Measurements from ENCODE around the gene NGRN. TPM values are rescaled to one million over a fixed set of nuclear protein-coding genes. Genes with fewer than 3 reads are reported as not detected.

The NGRN gene
- total RNA-seq, 4 donors from 2014 or later, result 47.9 to 85.1 (median 70.7) TPM

Small RNAs within 50 kb of the gene (small RNA-seq; reads per million reads assigned to genes)
- gene AC091167.3, result not detected
- not detected for gene RN7SL736P

Other genes with a start within 250 kb of the NGRN start
- gene IDH2, start 163.2 kb upstream of the NGRN start, total RNA-seq, result 10 to 100 TPM; 17.6 to 69.9 (median 26.8) TPM
- gene SEMA4B, start 64.3 kb upstream of the NGRN start, total RNA-seq, result 10 to 100 TPM in 3 of 4 donors, 1 to 10 TPM in 1; 4.4 to 13.4 (median 12.5) TPM
- gene CIB1, start 31.7 kb upstream of the NGRN start, total RNA-seq, result 10 to 100 TPM; 24.2 to 52.6 (median 38.7) TPM
- gene GDPGP1, start 31.5 kb upstream of the NGRN start, total RNA-seq, result 1 to 10 TPM; 2.6 to 5.9 (median 3.6) TPM
- under 1 TPM in 2 of 4 donors, not detected in 2; 0.22 to 0.51 TPM for gene TTLL13, start 16.1 kb upstream of the NGRN start, total RNA-seq
- gene ZNF774, start 86.6 kb downstream of the NGRN start, total RNA-seq, result 1 to 10 TPM in 1 of 4 donors, under 1 TPM in 2, not detected in 1; 0.22 to 2.5 (median 0.33) TPM
- 100 to 1,000 TPM; 279 to 493 (median 310) TPM for gene IQGAP1, start 122.6 kb downstream of the NGRN start, total RNA-seq

Data from subcutaneous adipose tissue (tissue), 4 donors.